GM19099 (cell line): ENCODE measurements around the gene TSTD1.

Experiments
- POLR2A ChIP-seq: IDR thresholded peaks from 3 replicates; pipeline ENCODE4 v1.6.1; 2011; ENCODE audit warnings: low read depth; ENCODE audit not compliant: insufficient read length; ENCODE audit errors: extremely low read depth

Gene TSTD1

DNA sequence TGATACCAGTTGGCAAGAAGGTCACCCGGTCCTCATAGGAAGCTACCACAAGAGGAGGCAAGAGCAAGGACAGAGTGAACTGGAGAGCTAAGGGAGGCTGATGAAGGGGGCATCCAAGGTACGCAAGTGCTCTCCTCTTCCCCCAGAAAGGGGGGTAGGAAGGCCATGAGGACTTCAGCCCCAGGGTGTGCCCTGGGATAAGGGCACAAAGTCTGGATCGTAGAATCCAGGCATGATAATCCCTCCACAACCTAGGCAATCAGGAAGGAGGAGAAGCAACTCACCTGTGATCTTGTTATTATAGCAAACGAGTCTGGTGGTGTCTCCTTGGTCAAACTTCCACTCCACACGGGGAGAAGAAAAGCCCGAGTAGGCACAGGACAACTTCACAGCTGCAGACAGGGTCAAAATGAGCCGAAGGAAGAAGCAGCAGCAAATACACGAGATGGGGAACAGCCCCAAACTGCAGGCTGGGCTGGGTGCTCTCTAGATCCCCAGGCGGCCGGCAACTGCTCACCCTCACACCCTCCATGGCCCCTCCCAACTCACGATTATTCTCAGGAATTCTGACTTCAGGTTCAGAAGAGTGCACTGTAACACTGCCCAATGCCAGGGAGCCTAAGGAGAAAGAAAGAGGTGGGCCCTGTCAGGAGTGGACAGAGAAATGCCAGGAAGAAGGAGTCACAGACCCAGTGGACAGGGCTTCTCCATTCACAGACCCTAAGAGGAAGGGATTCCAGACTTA, 37.9 kb downstream of the TSTD1 start:
- no peak for TF ChIP-seq POLR2A

DNA sequence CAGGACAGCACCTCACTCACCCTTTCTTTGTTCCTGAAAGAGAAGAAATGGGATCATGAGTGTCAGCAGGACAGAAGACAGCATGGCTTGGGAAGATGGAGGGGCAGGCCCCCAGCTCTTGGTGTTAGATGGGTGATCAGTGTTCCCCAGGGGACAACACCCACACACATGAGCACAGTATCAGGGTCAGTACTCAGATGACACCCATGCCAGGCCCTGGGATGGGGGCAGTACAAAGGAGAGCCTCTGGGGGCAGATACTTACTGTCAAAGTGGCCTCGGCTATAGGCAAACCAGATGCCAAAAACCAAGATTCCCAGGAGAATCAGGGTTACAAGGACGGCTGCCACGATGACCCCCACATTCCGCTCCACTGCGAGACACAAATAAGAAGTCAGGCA, 39.4 kb downstream of the TSTD1 start:
- no peak for TF ChIP-seq POLR2A

DNA sequence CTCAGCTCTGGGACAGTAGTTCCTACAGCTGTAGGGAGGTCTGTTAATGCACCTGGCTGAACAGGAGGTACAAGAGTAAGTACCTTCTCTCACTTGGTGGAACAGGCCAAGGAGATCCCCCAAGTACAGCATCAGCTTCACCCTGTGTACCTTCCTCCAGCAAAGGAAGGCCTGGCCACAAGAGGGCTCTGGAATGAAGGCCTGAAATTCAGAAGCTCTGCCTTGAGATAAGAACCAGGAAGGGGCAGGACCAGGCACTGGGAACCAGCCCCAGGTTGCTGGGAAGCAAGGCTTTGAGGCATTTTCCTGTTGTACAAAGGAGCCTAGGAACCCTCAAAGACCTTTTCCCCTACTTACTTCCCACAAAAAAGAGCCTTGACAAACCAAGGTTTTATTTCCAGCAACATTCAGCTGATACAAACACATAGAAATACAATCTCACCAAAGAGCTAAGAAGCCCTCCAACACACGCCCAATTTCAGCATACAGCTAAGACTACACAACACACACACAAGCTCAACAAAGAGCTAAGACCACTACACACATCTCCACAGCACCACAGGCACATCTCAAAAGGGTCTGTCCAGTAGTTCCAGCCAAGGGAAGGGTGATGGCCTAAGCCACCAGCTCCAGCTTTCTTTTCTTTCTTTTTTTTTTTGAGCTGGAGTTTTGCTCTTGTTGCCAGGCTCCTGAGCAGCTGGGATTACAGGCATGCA, 41.3 kb downstream of the TSTD1 start:
- TF ChIP-seq POLR2A, result no peak

- TF ChIP-seq POLR2A, result no peak
These were observed 42.6 kb downstream of the TSTD1 start for GRCh38 chr1:160996178-160996577.

- TF ChIP-seq POLR2A, result no peak
These were observed 45.1 kb downstream of the TSTD1 start for GRCh38 chr1:160993544-160994193.
